ENCODE data around the gene OR10G6.
"Not testable (repeated sequence)": the region's sequence is repeated elsewhere in the genome, so short reads cannot be mapped to it uniquely, and the experiment has no call there.

OR10G6 gene

GRCh38 chr11:123995119-123995518, at the start of gene OR10G6:
Gene OR10G6 (minus strand): TSS chr11:123995161. CDS start chr11:123995161, 0 bp downstream.
- DNase-seq, result no peak

GRCh38 chr11:124043420-124043819, 48.5 kb upstream of the OR10G6 start:
- DNase-seq, result no peak

GRCh38 chr11:124041254-124041653, 46.3 kb upstream of the OR10G6 start, which contains the start of gene OR10G7:
Gene OR10G7 (minus strand): TSS chr11:124041325. CDS start chr11:124039001, 2,324 bp downstream.
- DNase-seq, result no peak

- no peak for DNase-seq
These were observed 44.6 kb upstream of the OR10G6 start for GRCh38 chr11:124039557-124039956.

GRCh38 chr11:124036666-124037065, 41.7 kb upstream of the OR10G6 start:
- no peak for DNase-seq

GRCh38 chr11:124026498-124026897, 31.5 kb upstream of the OR10G6 start, which contains the start of gene OR10G8:
Gene OR10G8 (plus strand): TSS chr11:124026798. CDS start chr11:124029623, 2,825 bp downstream.
- no peak for DNase-seq

GRCh38 chr11:124015837-124016236, 20.9 kb upstream of the OR10G6 start:
- not testable (repeated sequence) for DNase-seq

- DNase-seq, result no peak
These were observed 17.7 kb upstream of the OR10G6 start, which contains the start of gene OR10G4 for GRCh38 chr11:124012697-124013096. Gene OR10G4 (plus strand): TSS chr11:124012997. CDS start chr11:124015575, 2,578 bp downstream.

- DNase-seq, result no peak
These were observed 15.7 kb downstream of the OR10G6 start for GRCh38 chr11:123979311-123979710.

GRCh38 chr11:123977731-123978347, 17.1 kb downstream of the OR10G6 start, which contains the start of gene OR10S1:
Gene OR10S1 (minus strand): TSS chr11:123977781. CDS start chr11:123977664, 117 bp downstream.
- DNase-seq, result no peak

GRCh38 chr11:123976770-123977560, 18.0 kb downstream of the OR10G6 start:
- DNase-seq, result no peak

GRCh38 chr11:123973816-123974215, 21.1 kb downstream of the OR10G6 start:
- no peak for DNase-seq

- DNase-seq, result no peak
These were observed 38.2 kb downstream of the OR10G6 start for GRCh38 chr11:123956752-123957151.

GRCh38 chr11:123945132-123945531, 49.8 kb downstream of the OR10G6 start:
- no peak for DNase-seq
